ENCODE results near the gene G6PC3.

G6PC3 gene

GRCh38 chr17:44062871-44063270 lies 7.7 kb upstream of the G6PC3 start:
- no peak for DNase-seq

GRCh38 chr17:44063704-44064639 lies 6.6 kb upstream of the G6PC3 start:
- DNase-seq = no peak

GRCh38 chr17:44065668-44066203 lies 4.8 kb upstream of the G6PC3 start:
- peak in 1 of 2 donors; percentile 8 for DNase-seq

- peak; percentile 64 to 91 for DNase-seq
These were observed 4.2 kb upstream of the G6PC3 start, which contains the start of gene LSM12 for GRCh38 chr17:44066204-44066930. Gene LSM12, minus strand, starts transcription at chr17:44066671. Its CDS starts 84 bp downstream, at chr17:44066587.

- no peak for DNase-seq
These were observed 3.0 kb upstream of the G6PC3 start for GRCh38 chr17:44067545-44067940.

- no peak for DNase-seq
These were observed 521 bp upstream of the G6PC3 start for GRCh38 chr17:44069974-44070454.

- no peak for DNase-seq
These were observed 624 bp downstream of the G6PC3 start for GRCh38 chr17:44071198-44071520.

GRCh38 chr17:44071772-44072171 lies 1.2 kb downstream of the G6PC3 start:
- DNase-seq = no peak

GRCh38 chr17:44074231-44074910 lies 3.8 kb downstream of the G6PC3 start:
- no peak for DNase-seq

- DNase-seq = no peak
These were observed 4.4 kb downstream of the G6PC3 start for GRCh38 chr17:44074911-44075285.

- no peak for DNase-seq
These were observed 5.2 kb downstream of the G6PC3 start for GRCh38 chr17:44075598-44076293.

- DNase-seq = no peak
These were observed 6.4 kb downstream of the G6PC3 start for GRCh38 chr17:44076716-44077594.

GRCh38 chr17:44077595-44077909 lies 7.0 kb downstream of the G6PC3 start:
- DNase-seq = peak in 1 of 2 donors; percentile 13

GRCh38 chr17:44078412-44078811 lies 7.9 kb downstream of the G6PC3 start:
- DNase-seq = no peak

- DNase-seq = no peak
These were observed 9.6 kb downstream of the G6PC3 start for GRCh38 chr17:44079877-44080821.

GRCh38 chr17:44081681-44082080 lies 11.1 kb downstream of the G6PC3 start:
- no peak for DNase-seq

GRCh38 chr17:44082256-44082927 lies 11.9 kb downstream of the G6PC3 start:
- no peak for DNase-seq

GRCh38 chr17:44083250-44083849 lies 12.8 kb downstream of the G6PC3 start:
- no peak for DNase-seq

GRCh38 chr17:44084131-44084538 lies 13.6 kb downstream of the G6PC3 start:
- no peak for DNase-seq
